Ovary (tissue), 3 donors: ENCODE data around the gene GPR155.

Experiments
- CTCF ChIP-seq, 3 donors: fragments of 450-650 bp in 2 of 3; fragments of 200-600 bp in 1 of 3; IDR thresholded peaks; one replicate each; pipeline versions ENCODE4 v1.5.1 to v1.8.0; 2016 to 2022; ENCODE audit warnings: antibody characterized with exemption in 3 of 3, mild to moderate bottlenecking in 1 of 3
- EP300 ChIP-seq: sonication (generic); formaldehyde crosslinking; IDR thresholded peaks from one replicate; pipeline ENCODE4 v1.6.1; 2017; ENCODE audit warnings: antibody characterized with exemption
- POLR2A ChIP-seq: fragments of 450-650 bp; IDR thresholded peaks from one replicate; pipeline ENCODE4 v1.6.1; 2017; ENCODE audit warnings: antibody characterized with exemption, mild to moderate bottlenecking, moderate library complexity
- donor health status: DM: no; HTN: no; CAD: no.

GRCh38 chr2:174383796-174384195 is 103.0 kb downstream of the GPR155 start:
- TF ChIP-seq CTCF (IDR thresholded peaks at IDR 0.05): no peak
- no peak for TF ChIP-seq POLR2A
- no peak for TF ChIP-seq EP300
